Gastroesophageal sphincter (tissue), 3 donors: ENCODE data around the gene TRIM29.

ENCODE experiments used
- CTCF ChIP-seq, 4 experiments: fragments of 200-600 bp in 2 of 4; fragments of 450-650 bp in 2 of 4; sonication (generic) in 1 of 4; IDR thresholded peaks; one replicate each; pipeline ENCODE4 v1.5.1; 2017 to 2019; ENCODE audit warnings: antibody characterized with exemption in 4 of 4, mild to moderate bottlenecking in 2 of 4, moderate library complexity in 2 of 4
- POLR2A ChIP-seq, 2 donors: fragments of 450-650 bp; IDR thresholded peaks; one replicate each; pipeline ENCODE4 v1.6.1; 2017; ENCODE audit warnings: antibody characterized with exemption in 2 of 2, mild to moderate bottlenecking in 2 of 2, moderate library complexity in 1 of 2

GRCh38 chr11:120131941-120132644 lies 5.8 kb downstream of the TRIM29 start:
- TF ChIP-seq CTCF (IDR thresholded peaks at IDR 0.05) (no peak), POLR2A (IDR thresholded peaks at IDR 0.05) (no peak)
